ENCODE results near the gene PSG7.
"Not testable (repeated sequence)": the region's sequence is repeated elsewhere in the genome, so short reads cannot be mapped to it uniquely, and the experiment has no call there.

PSG7 gene

GRCh38 chr19:42912941-42913340 is 24.1 kb downstream of the PSG7 start:
- not testable (repeated sequence) for H3K4ac ChIP-seq (ENCODE audit: low read depth, low read length); H3K79me1 ChIP-seq (ENCODE audit: low read length); H3K18ac ChIP-seq (ENCODE audit: low read length); H3K27ac ChIP-seq (ENCODE audit: low read depth, low read length); H3K79me2 ChIP-seq (ENCODE audit: control insufficient read depth, insufficient read depth, low read length); H3K56ac ChIP-seq (ENCODE audit: low read length); H4K5ac ChIP-seq (ENCODE audit: low read length); H2BK15ac ChIP-seq (replicated peaks; ENCODE audit: low read depth); H2BK5ac ChIP-seq (ENCODE audit: low read length); H4K8ac ChIP-seq (ENCODE audit: low read depth, low read length); H3K4me2 ChIP-seq (ENCODE audit: low read length); H3K23ac ChIP-seq (ENCODE audit: low read length); H3K36me3 ChIP-seq (ENCODE audit: control insufficient read depth, insufficient read depth, low read length); H3K4me3 ChIP-seq (ENCODE audit: low read length); H3K27me3 ChIP-seq (ENCODE audit: insufficient read depth, low read length, poor library complexity); H3K4me1 ChIP-seq (ENCODE audit: control insufficient read depth, low read depth, low read length); H2AK5ac ChIP-seq (ENCODE audit: low read length); DNase-seq; H3K9ac ChIP-seq (ENCODE audit: low read length); H2BK120ac ChIP-seq (ENCODE audit: low read depth, low read length)
- WGBS (ENCODE audit: extremely low coverage, insufficient coverage, low lambda C conversion rate) = no CpG with 5 or more reads among the region's 4 CpGs

DNA sequence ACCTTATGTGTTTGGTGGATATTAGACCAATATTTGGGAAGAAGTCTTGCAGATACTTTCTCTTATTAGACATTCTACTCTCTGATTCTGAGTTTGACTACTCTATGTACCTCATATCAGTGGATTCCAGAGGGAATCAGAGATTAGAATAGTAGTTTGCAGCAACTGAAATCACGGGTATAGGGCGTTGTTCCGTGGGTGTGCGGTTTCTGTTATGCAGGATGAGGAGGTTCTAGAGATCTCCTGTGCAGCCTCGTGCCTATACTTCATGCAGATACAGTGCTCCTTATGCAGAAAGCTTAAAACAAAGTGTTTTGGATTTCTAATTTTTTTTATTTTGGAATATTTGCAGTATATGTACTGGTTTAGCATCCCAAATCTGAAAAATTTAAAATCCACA is 25.3 kb downstream of the PSG7 start:
- H3K9ac ChIP-seq (ENCODE audit: low read length); H3K79me1 ChIP-seq (ENCODE audit: low read length); H4K8ac ChIP-seq (ENCODE audit: low read depth, low read length); H2BK5ac ChIP-seq (ENCODE audit: low read length); H3K56ac ChIP-seq (ENCODE audit: low read length); H2BK120ac ChIP-seq (ENCODE audit: low read depth, low read length); H3K79me2 ChIP-seq (ENCODE audit: control insufficient read depth, insufficient read depth, low read length); H3K4ac ChIP-seq (ENCODE audit: low read depth, low read length); H3K18ac ChIP-seq (ENCODE audit: low read length); H3K4me1 ChIP-seq (ENCODE audit: control insufficient read depth, low read depth, low read length); DNase-seq; H3K4me2 ChIP-seq (ENCODE audit: low read length); H2AK5ac ChIP-seq (ENCODE audit: low read length); H3K27me3 ChIP-seq (ENCODE audit: insufficient read depth, low read length, poor library complexity); H4K5ac ChIP-seq (ENCODE audit: low read length); H2BK15ac ChIP-seq (replicated peaks; ENCODE audit: low read depth); H3K23ac ChIP-seq (ENCODE audit: low read length); H3K4me3 ChIP-seq (ENCODE audit: low read length); H3K36me3 ChIP-seq (ENCODE audit: control insufficient read depth, insufficient read depth, low read length); H3K27ac ChIP-seq (ENCODE audit: low read depth, low read length): not testable (repeated sequence)
- WGBS (ENCODE audit: extremely low coverage, insufficient coverage, low lambda C conversion rate) = no CpG with 5 or more reads among the region's 5 CpGs

DNA sequence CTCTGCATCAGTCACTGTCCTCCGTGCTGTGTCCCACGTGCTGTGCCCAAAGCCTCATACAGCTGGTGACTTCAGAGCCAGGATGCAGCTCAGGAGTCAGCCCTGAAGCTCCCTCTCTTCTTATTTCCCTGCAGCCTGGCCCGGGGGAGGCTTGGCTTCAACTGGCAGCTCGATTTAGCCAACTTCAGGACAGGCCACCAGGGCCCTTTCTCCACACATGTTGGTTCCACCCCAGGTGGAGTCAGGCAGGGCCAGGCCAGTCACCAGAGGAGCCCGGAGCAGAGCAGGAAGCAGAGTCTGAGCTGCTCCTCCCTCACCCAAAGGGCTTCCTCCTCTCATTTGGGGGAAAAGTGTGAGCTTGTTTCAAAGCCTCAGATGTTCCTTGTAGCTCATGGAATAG is 30.8 kb downstream of the PSG7 start:
- not testable (repeated sequence) for H3K79me2 ChIP-seq (ENCODE audit: control insufficient read depth, insufficient read depth, low read length); H4K5ac ChIP-seq (ENCODE audit: low read length); H3K27ac ChIP-seq (ENCODE audit: low read depth, low read length); DNase-seq; H3K23ac ChIP-seq (ENCODE audit: low read length); H3K4me2 ChIP-seq (ENCODE audit: low read length); H3K9ac ChIP-seq (ENCODE audit: low read length); H3K36me3 ChIP-seq (ENCODE audit: control insufficient read depth, insufficient read depth, low read length); H3K4ac ChIP-seq (ENCODE audit: low read depth, low read length); H3K18ac ChIP-seq (ENCODE audit: low read length); H4K8ac ChIP-seq (ENCODE audit: low read depth, low read length); H3K4me3 ChIP-seq (ENCODE audit: low read length); H3K56ac ChIP-seq (ENCODE audit: low read length); H2BK15ac ChIP-seq (replicated peaks; ENCODE audit: low read depth); H3K79me1 ChIP-seq (ENCODE audit: low read length); H2BK5ac ChIP-seq (ENCODE audit: low read length); H3K27me3 ChIP-seq (ENCODE audit: insufficient read depth, low read length, poor library complexity); H2BK120ac ChIP-seq (ENCODE audit: low read depth, low read length); H3K4me1 ChIP-seq (ENCODE audit: control insufficient read depth, low read depth, low read length); H2AK5ac ChIP-seq (ENCODE audit: low read length)
- WGBS (ENCODE audit: extremely low coverage, insufficient coverage, low lambda C conversion rate) = no CpG with 5 or more reads among the region's 5 CpGs

DNA sequence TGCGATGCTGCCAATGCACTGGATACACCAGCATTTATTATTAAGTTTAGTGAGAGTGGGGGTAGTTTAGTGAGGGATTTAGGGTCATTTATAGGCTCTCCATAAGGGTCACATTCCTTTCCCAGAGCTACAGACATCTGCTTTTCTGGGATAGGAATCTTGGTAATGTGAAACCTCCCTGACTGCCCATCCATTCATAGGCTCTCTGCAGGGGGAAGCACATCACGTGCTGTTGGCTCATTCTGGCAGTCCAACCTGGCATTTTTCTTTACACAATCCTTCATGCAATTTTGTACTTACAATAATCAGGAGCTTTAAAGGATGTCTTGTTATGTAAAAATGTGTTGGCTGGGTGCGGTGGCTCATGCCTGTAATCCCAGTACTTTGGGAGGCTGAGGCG is 36.4 kb downstream of the PSG7 start:
- H4K8ac ChIP-seq (ENCODE audit: low read depth, low read length); H3K4me2 ChIP-seq (ENCODE audit: low read length); H2AK5ac ChIP-seq (ENCODE audit: low read length); H3K79me1 ChIP-seq (ENCODE audit: low read length); H3K4me3 ChIP-seq (ENCODE audit: low read length); H2BK15ac ChIP-seq (replicated peaks; ENCODE audit: low read depth); H3K27ac ChIP-seq (ENCODE audit: low read depth, low read length); H3K27me3 ChIP-seq (ENCODE audit: insufficient read depth, low read length, poor library complexity); H4K5ac ChIP-seq (ENCODE audit: low read length); H3K23ac ChIP-seq (ENCODE audit: low read length); H3K79me2 ChIP-seq (ENCODE audit: control insufficient read depth, insufficient read depth, low read length); DNase-seq; H3K56ac ChIP-seq (ENCODE audit: low read length); H3K9ac ChIP-seq (ENCODE audit: low read length); H3K18ac ChIP-seq (ENCODE audit: low read length); H3K4ac ChIP-seq (ENCODE audit: low read depth, low read length); H3K4me1 ChIP-seq (ENCODE audit: control insufficient read depth, low read depth, low read length); H2BK5ac ChIP-seq (ENCODE audit: low read length); H3K36me3 ChIP-seq (ENCODE audit: control insufficient read depth, insufficient read depth, low read length); H2BK120ac ChIP-seq (ENCODE audit: low read depth, low read length): not testable (repeated sequence)
- WGBS (ENCODE audit: extremely low coverage, insufficient coverage, low lambda C conversion rate) = no CpG with 5 or more reads among the region's 4 CpGs

GRCh38 chr19:42899674-42900073 is 37.3 kb downstream of the PSG7 start:
- H2BK15ac ChIP-seq (replicated peaks; ENCODE audit: low read depth); H3K36me3 ChIP-seq (ENCODE audit: control insufficient read depth, insufficient read depth, low read length); H3K18ac ChIP-seq (ENCODE audit: low read length); H3K56ac ChIP-seq (ENCODE audit: low read length); H3K79me1 ChIP-seq (ENCODE audit: low read length); H3K27ac ChIP-seq (ENCODE audit: low read depth, low read length); H3K9ac ChIP-seq (ENCODE audit: low read length); H4K8ac ChIP-seq (ENCODE audit: low read depth, low read length); H2AK5ac ChIP-seq (ENCODE audit: low read length); H3K4me3 ChIP-seq (ENCODE audit: low read length); H2BK5ac ChIP-seq (ENCODE audit: low read length); H3K23ac ChIP-seq (ENCODE audit: low read length); H2BK120ac ChIP-seq (ENCODE audit: low read depth, low read length); H4K5ac ChIP-seq (ENCODE audit: low read length); H3K79me2 ChIP-seq (ENCODE audit: control insufficient read depth, insufficient read depth, low read length); H3K4ac ChIP-seq (ENCODE audit: low read depth, low read length); H3K27me3 ChIP-seq (ENCODE audit: insufficient read depth, low read length, poor library complexity); H3K4me2 ChIP-seq (ENCODE audit: low read length); H3K4me1 ChIP-seq (ENCODE audit: control insufficient read depth, low read depth, low read length); DNase-seq: not testable (repeated sequence)
- WGBS (ENCODE audit: extremely low coverage, insufficient coverage, low lambda C conversion rate) = no CpG with 5 or more reads among the region's 12 CpGs

- not testable (repeated sequence) for H3K56ac ChIP-seq (ENCODE audit: low read length); DNase-seq; H3K4me3 ChIP-seq (ENCODE audit: low read length); H3K18ac ChIP-seq (ENCODE audit: low read length); H2AK5ac ChIP-seq (ENCODE audit: low read length); H3K79me2 ChIP-seq (ENCODE audit: control insufficient read depth, insufficient read depth, low read length); H3K4ac ChIP-seq (ENCODE audit: low read depth, low read length); H3K27ac ChIP-seq (ENCODE audit: low read depth, low read length); H3K9ac ChIP-seq (ENCODE audit: low read length); H4K5ac ChIP-seq (ENCODE audit: low read length); H4K8ac ChIP-seq (ENCODE audit: low read depth, low read length); H3K36me3 ChIP-seq (ENCODE audit: control insufficient read depth, insufficient read depth, low read length); H3K23ac ChIP-seq (ENCODE audit: low read length); H3K79me1 ChIP-seq (ENCODE audit: low read length); H3K27me3 ChIP-seq (ENCODE audit: insufficient read depth, low read length, poor library complexity); H2BK120ac ChIP-seq (ENCODE audit: low read depth, low read length); H2BK5ac ChIP-seq (ENCODE audit: low read length); H3K4me2 ChIP-seq (ENCODE audit: low read length); H2BK15ac ChIP-seq (replicated peaks; ENCODE audit: low read depth); H3K4me1 ChIP-seq (ENCODE audit: control insufficient read depth, low read depth, low read length)
- WGBS (ENCODE audit: extremely low coverage, insufficient coverage, low lambda C conversion rate) = no CpG with 5 or more reads among the region's 1 CpG
Measured at GRCh38 chr19:42899110-42899509, 37.9 kb downstream of the PSG7 start.

All from mesendoderm (in vitro differentiated cells).